GM18868 (cell line): Measurements from ENCODE around the gene ZNF511.
A peak's percentile ranks its signal among the peaks of the same experiment; 100 is the strongest.

ENCODE experiments used
- ATAC-seq: cut with Tn5 transposase; IDR thresholded peaks from one replicate; pipeline ENCODE4 v1.9.1; 2021; ENCODE audit warnings: mild to moderate bottlenecking, moderate library complexity; ENCODE audit not compliant: unreplicated experiment

Gene ZNF511

GRCh38 chr10:133351408-133352318, 42.9 kb downstream of the ZNF511 start:
- ATAC-seq: no peak

- no peak for ATAC-seq
These were observed 44.7 kb downstream of the ZNF511 start for GRCh38 chr10:133353202-133353959.

- ATAC-seq: no peak
These were observed 45.4 kb downstream of the ZNF511 start for GRCh38 chr10:133353988-133354605.

GRCh38 chr10:133354672-133355240, 46.0 kb downstream of the ZNF511 start:
- no peak for ATAC-seq

GRCh38 chr10:133355266-133355665, 46.6 kb downstream of the ZNF511 start:
- no peak for ATAC-seq

GRCh38 chr10:133355991-133356390, 47.3 kb downstream of the ZNF511 start:
- ATAC-seq: no peak

GRCh38 chr10:133356549-133357284, 48.0 kb downstream of the ZNF511 start:
- no peak for ATAC-seq

- peak; percentile 79 for ATAC-seq
These were observed 48.8 kb downstream of the ZNF511 start, which contains the start of gene FUOM for GRCh38 chr10:133357285-133358161. Gene FUOM, minus strand, starts transcription at chr10:133358019. Its CDS starts 12 bp downstream, at chr10:133358007.

GRCh38 chr10:133358162-133358924, 49.6 kb downstream of the ZNF511 start:
- no peak for ATAC-seq

- no peak for ATAC-seq
These were observed 50.2 kb downstream of the ZNF511 start for GRCh38 chr10:133358925-133359310.

GRCh38 chr10:133359554-133359971, 50.8 kb downstream of the ZNF511 start:
- ATAC-seq: no peak

GRCh38 chr10:133359972-133360610, 51.4 kb downstream of the ZNF511 start:
- no peak for ATAC-seq

GRCh38 chr10:133361227-133361626, 52.5 kb downstream of the ZNF511 start:
- no peak for ATAC-seq

- peak; percentile 33 for ATAC-seq
These were observed 53.2 kb downstream of the ZNF511 start for GRCh38 chr10:133361773-133362441.
